Muscle layer of duodenum (tissue), 2 donors: Measurements from ENCODE around the gene ZMYM2.

Source experiments
- H3K27ac ChIP-seq: one replicate; pipeline ENCODE4 v1.7.0; 2013; ENCODE audit warnings: mild to moderate bottlenecking, low read length
- H3K27me3 ChIP-seq: one replicate; pipeline ENCODE4 v1.7.0; 2013; ENCODE audit warnings: low read depth, mild to moderate bottlenecking, control low read depth, low read length
- H3K36me3 ChIP-seq, 2 donors: one replicate each; pipeline ENCODE4 v1.7.0; 2013; ENCODE audit warnings: low read length in 2 of 2, control low read depth in 1 of 2, mild to moderate bottlenecking in 1 of 2; ENCODE audit not compliant: insufficient read depth in 2 of 2, control insufficient read depth in 1 of 2
- H3K4me1 ChIP-seq, 2 donors: one replicate each; pipeline ENCODE4 v1.7.0; 2013; ENCODE audit warnings: low read length in 2 of 2, mild to moderate bottlenecking in 2 of 2, control low read depth in 1 of 2, moderate library complexity in 1 of 2; ENCODE audit not compliant: insufficient read depth in 2 of 2, control insufficient read depth in 1 of 2
- H3K4me3 ChIP-seq, 2 donors: one replicate each; pipeline ENCODE4 v1.7.0; 2013; ENCODE audit warnings: low read length in 2 of 2, low read depth in 1 of 2, mild to moderate bottlenecking in 1 of 2
- H3K9me3 ChIP-seq, 2 donors: one replicate each; pipeline ENCODE4 v1.7.0; 2013; ENCODE audit warnings: low read length in 2 of 2, control low read depth in 1 of 2, mild to moderate bottlenecking in 1 of 2; ENCODE audit not compliant: control insufficient read depth in 1 of 2
- donor health status: healthy.

Gene ZMYM2

GRCh38 chr13:20140487-20140886 lies 182.0 kb downstream of the ZMYM2 start:
- H3K27ac ChIP-seq: no peak overlapping the region

More at GRCh38 chr13:20140487-20140886, 182.0 kb downstream of the ZMYM2 start:
- peaks cover 32% of the 10 kb centered on the region for H3K27me3 ChIP-seq
- H3K36me3 ChIP-seq: no peaks in the 10 kb centered on the region
- H3K9me3 ChIP-seq: no peaks in the 10 kb centered on the region
- peaks cover 0 to 19% of the 10 kb centered on the region in 2 donors for H3K4me1 ChIP-seq
- H3K4me3 ChIP-seq: no peak overlapping the region
